Measurements from ENCODE around the gene NOA1.

The NOA1 gene

GRCh38 chr4:56977321-56978012, at the start of gene NOA1:
TSS of gene NOA1 (minus strand) at chr4:56977606. CDS start at chr4:56977585, 21 bp downstream.
- H3K4me3 ChIP-seq (ENCODE audit: low read length): peak within 1 kb of the TSS; percentile 99
- DNase-seq (ENCODE audit: low read depth): peak; percentile 99
- TF ChIP-seq, protein P1, sequence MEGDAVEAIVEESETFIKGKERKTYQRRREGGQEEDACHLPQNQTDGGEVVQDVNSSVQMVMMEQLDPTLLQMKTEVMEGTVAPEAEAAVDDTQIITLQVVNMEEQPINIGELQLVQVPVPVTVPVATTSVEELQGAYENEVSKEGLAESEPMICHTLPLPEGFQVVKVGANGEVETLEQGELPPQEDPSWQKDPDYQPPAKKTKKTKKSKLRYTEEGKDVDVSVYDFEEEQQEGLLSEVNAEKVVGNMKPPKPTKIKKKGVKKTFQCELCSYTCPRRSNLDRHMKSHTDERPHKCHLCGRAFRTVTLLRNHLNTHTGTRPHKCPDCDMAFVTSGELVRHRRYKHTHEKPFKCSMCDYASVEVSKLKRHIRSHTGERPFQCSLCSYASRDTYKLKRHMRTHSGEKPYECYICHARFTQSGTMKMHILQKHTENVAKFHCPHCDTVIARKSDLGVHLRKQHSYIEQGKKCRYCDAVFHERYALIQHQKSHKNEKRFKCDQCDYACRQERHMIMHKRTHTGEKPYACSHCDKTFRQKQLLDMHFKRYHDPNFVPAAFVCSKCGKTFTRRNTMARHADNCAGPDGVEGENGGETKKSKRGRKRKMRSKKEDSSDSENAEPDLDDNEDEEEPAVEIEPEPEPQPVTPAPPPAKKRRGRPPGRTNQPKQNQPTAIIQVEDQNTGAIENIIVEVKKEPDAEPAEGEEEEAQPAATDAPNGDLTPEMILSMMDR (conservative IDR thresholded peaks at IDR 0.05; ENCODE audit: low read length): no peak

- TF ChIP-seq, protein P1 (conservative IDR thresholded peaks at IDR 0.05; ENCODE audit: low read length): no peak
- no peak overlapping the region for H3K4me3 ChIP-seq (ENCODE audit: low read length)
- DNase-seq (ENCODE audit: low read depth): peak; percentile 83
Observed at GRCh38 chr4:57023104-57023503, 45.7 kb upstream of the NOA1 start.

- TF ChIP-seq, protein P1 (conservative IDR thresholded peaks at IDR 0.05; ENCODE audit: low read length): no peak
- peak; percentile 83 for DNase-seq (ENCODE audit: low read depth)
Observed at GRCh38 chr4:57020467-57021101, 43.2 kb upstream of the NOA1 start.

GRCh38 chr4:57018980-57019379, 41.6 kb upstream of the NOA1 start:
- no peak overlapping the region for H3K4me3 ChIP-seq (ENCODE audit: low read length)
- DNase-seq (ENCODE audit: low read depth): peak; percentile 20
- TF ChIP-seq, protein P1 (conservative IDR thresholded peaks at IDR 0.05; ENCODE audit: low read length): peak; percentile 29

More at GRCh38 chr4:57020467-57021101, 43.2 kb upstream of the NOA1 start:
- H3K4me3 ChIP-seq (ENCODE audit: low read length): no peak overlapping the region

GRCh38 chr4:57013543-57014120, 36.2 kb upstream of the NOA1 start:
- DNase-seq (ENCODE audit: low read depth): no peak
- TF ChIP-seq, protein P1 (conservative IDR thresholded peaks at IDR 0.05; ENCODE audit: low read length): no peak
- H3K4me3 ChIP-seq (ENCODE audit: low read length): no peak overlapping the region

DNA sequence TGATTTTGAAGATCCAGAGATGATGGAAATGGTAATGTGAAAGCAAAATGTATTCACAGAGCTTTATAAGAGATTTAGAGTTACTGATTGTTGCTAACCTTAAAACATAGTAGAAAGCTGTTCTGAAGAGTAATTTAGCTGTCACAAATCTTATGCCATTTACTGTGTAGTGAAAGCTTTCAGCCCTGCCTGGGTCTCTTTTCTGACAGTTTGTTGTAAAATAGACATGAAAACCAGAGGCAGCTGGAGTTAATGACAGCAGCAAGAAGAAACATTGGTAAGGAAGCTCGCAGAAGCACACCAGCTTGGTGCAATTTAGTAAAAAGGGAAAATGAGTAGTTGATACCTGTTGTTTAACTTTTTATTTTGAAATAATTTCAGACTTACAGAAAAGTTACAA, 22.3 kb upstream of the NOA1 start:
- TF ChIP-seq, protein P1 (conservative IDR thresholded peaks at IDR 0.05; ENCODE audit: low read length): no peak
- H3K4me3 ChIP-seq (ENCODE audit: low read length): no peak overlapping the region
- DNase-seq (ENCODE audit: low read depth): no peak

Measured in AG10803 (cell line).